Neural progenitor cell (in vitro differentiated cells): ENCODE data around the gene UNC119B. TPM values are rescaled to one million over a fixed set of nuclear protein-coding genes. Genes with fewer than 3 reads are reported as not detected.

Source experiments
- DNase-seq: peaks from one replicate; pipeline ENCODE4 v3.0.0-alpha.2; 2016; ENCODE audit warnings: low spot score
- H2AFZ ChIP-seq: fragments of 200-600 bp; sonication (generic); replicated peaks from 2 replicates; pipeline ENCODE4 v1.6.1; 2016; ENCODE audit warnings: antibody characterized with exemption
- H3F3A ChIP-seq: fragments of 200-600 bp; sonication (generic); 2 replicates; pipeline ENCODE4 v1.6.1; 2016; ENCODE audit warnings: antibody characterized with exemption, low read depth
- H3K27ac ChIP-seq: fragments of 200-600 bp; sonication (generic); 2 replicates; pipeline ENCODE4 v1.5.1; 2016; ENCODE audit warnings: mild to moderate bottlenecking
- H3K27me3 ChIP-seq: fragments of 200-600 bp; sonication (generic); 2 replicates; pipeline ENCODE4 v1.6.1; 2016; ENCODE audit warnings: mild to moderate bottlenecking, moderate library complexity
- H3K36me3 ChIP-seq: fragments of 200-600 bp; sonication (generic); 2 replicates; pipeline ENCODE4 v1.5.1; 2016
- H3K4me1 ChIP-seq: fragments of 200-600 bp; sonication (generic); 2 replicates; pipeline ENCODE4 v1.6.1; 2016; ENCODE audit warnings: mixed run types
- H3K4me2 ChIP-seq: fragments of 200-600 bp; sonication (generic); 2 replicates; pipeline ENCODE4 v1.6.1; 2016
- H3K4me3 ChIP-seq: fragments of 200-600 bp; sonication (generic); 2 replicates; pipeline ENCODE4 v1.5.1; 2016
- H3K79me2 ChIP-seq: fragments of 200-600 bp; sonication (generic); 2 replicates; pipeline ENCODE4 v1.6.1; 2016; ENCODE audit warnings: low read depth
- H3K9ac ChIP-seq: fragments of 200-600 bp; sonication (generic); 2 replicates; pipeline ENCODE4 v1.6.1; 2016
- H3K9me3 ChIP-seq: fragments of 200-600 bp; sonication (generic); 2 replicates; pipeline ENCODE4 v1.5.1; 2016; ENCODE audit warnings: low read depth
- H4K20me1 ChIP-seq: fragments of 200-600 bp; sonication (generic); 2 replicates; pipeline ENCODE4 v1.6.1; 2016; ENCODE audit warnings: low read depth
- H3K27ac Mint-ChIP-seq: 3 replicates; pipeline ENCODE4 v1.8.0; 2021; ENCODE audit warnings: mixed read lengths
- H3K27me3 Mint-ChIP-seq: 2 replicates; pipeline ENCODE4 v1.8.0; 2022; ENCODE audit warnings: low read depth, mild to moderate bottlenecking, inconsistent platforms, moderate library complexity, mixed read lengths; ENCODE audit not compliant: insufficient read depth
- H3K36me3 Mint-ChIP-seq: 3 replicates; pipeline ENCODE4 v1.8.0; 2021; ENCODE audit warnings: mixed read lengths
- H3K4me1 Mint-ChIP-seq: 3 replicates; pipeline ENCODE4 v1.8.0; 2021; ENCODE audit warnings: mixed read lengths
- H3K4me3 Mint-ChIP-seq: 3 replicates; pipeline ENCODE4 v1.8.0; 2021; ENCODE audit warnings: mild to moderate bottlenecking, moderate library complexity, mixed read lengths
- H3K9me3 Mint-ChIP-seq: 3 replicates; pipeline ENCODE4 v1.8.0; 2020; ENCODE audit warnings: mixed read lengths
- EZH2 ChIP-seq: fragments of 200-600 bp; sonication (generic); IDR thresholded peaks from 2 replicates; pipeline ENCODE4 v1.6.1; 2017; ENCODE audit warnings: antibody characterized with exemption, mild to moderate bottlenecking, moderate library complexity
- EZH2phosphoT487 ChIP-seq: fragments of 200-600 bp; sonication (generic); IDR thresholded peaks from 2 replicates; pipeline ENCODE4 v1.6.1; 2017; ENCODE audit warnings: antibody characterized with exemption
- total RNA-seq: library from RNA; depleted of rRNA; stranded (reverse); fragments of >200 nt; gene quantifications from 2 replicates; pipeline ENCODE4 v1.2.3, GENCODE V29; 2015; ENCODE audit warnings: low replicate concordance
- TF ChIP-seq, protein P1 (sequence below): fragments of 200-600 bp; sonication (generic); IDR thresholded peaks from 2 replicates; pipeline ENCODE4 v1.5.1; 2017; ENCODE audit warnings: antibody characterized with exemption, mild to moderate bottlenecking

Gene UNC119B
- total RNA-seq, 1 donor from 2014 or later: 58.9 TPM

DNA sequence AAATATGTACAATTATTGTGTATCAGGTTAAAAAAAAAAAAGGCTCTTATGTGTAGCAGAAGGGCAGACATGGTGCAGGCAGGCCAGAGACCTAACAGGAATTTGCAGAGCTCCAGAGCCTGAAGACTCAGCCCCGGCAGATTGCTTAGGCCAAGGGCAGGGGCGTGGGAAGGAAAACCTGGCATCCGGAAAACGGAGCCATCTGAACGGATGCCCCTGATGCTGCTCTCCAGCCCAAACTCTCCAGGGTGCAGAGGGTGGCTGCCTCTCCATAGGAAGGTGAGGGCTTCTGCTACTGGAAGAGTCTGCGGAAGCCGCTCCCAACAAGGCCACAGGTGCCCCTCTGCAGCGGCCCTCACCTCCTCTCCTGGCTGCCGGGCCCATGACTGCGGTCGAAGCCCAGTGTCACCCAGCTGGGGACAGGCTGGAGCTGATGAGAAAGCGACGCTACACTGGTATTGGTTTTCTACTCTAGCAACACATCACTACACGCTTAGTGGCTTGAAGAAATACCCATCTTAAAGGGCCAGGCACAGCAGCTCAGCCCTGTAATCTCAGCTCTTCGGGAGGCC lies 34.8 kb downstream of the UNC119B start:
- no peaks in the 10 kb centered on the region for H3K36me3 ChIP-seq
- H3K9ac ChIP-seq: no peak overlapping the region
- Mint-ChIP-seq H3K27ac (no peak overlapping the region), H3K4me3 (no peak overlapping the region), H3K9me3 (no peaks in the 10 kb centered on the region), H3K4me1 (peaks cover 8% of the 10 kb centered on the region), H3K27me3 (peaks cover 3% of the 10 kb centered on the region), H3K36me3 (no peaks in the 10 kb centered on the region)
- TF ChIP-seq EZH2phosphoT487 (no peak), EZH2 (no peak)
- TF ChIP-seq, protein P1, sequence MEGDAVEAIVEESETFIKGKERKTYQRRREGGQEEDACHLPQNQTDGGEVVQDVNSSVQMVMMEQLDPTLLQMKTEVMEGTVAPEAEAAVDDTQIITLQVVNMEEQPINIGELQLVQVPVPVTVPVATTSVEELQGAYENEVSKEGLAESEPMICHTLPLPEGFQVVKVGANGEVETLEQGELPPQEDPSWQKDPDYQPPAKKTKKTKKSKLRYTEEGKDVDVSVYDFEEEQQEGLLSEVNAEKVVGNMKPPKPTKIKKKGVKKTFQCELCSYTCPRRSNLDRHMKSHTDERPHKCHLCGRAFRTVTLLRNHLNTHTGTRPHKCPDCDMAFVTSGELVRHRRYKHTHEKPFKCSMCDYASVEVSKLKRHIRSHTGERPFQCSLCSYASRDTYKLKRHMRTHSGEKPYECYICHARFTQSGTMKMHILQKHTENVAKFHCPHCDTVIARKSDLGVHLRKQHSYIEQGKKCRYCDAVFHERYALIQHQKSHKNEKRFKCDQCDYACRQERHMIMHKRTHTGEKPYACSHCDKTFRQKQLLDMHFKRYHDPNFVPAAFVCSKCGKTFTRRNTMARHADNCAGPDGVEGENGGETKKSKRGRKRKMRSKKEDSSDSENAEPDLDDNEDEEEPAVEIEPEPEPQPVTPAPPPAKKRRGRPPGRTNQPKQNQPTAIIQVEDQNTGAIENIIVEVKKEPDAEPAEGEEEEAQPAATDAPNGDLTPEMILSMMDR: no peak
- H3K9me3 ChIP-seq: no peaks in the 10 kb centered on the region
- no peak overlapping the region for H2AFZ ChIP-seq
- H3K4me2 ChIP-seq: no peak overlapping the region
- no peak for DNase-seq
- H3K27me3 ChIP-seq: no peaks in the 10 kb centered on the region
- H3F3A ChIP-seq: no peaks in the 10 kb centered on the region
- H3K79me2 ChIP-seq: no peaks in the 10 kb centered on the region
- no peaks in the 10 kb centered on the region for H3K4me1 ChIP-seq
- no peaks in the 10 kb centered on the region for H4K20me1 ChIP-seq
- no peak overlapping the region for H3K27ac ChIP-seq
- no peak overlapping the region for H3K4me3 ChIP-seq

DNA sequence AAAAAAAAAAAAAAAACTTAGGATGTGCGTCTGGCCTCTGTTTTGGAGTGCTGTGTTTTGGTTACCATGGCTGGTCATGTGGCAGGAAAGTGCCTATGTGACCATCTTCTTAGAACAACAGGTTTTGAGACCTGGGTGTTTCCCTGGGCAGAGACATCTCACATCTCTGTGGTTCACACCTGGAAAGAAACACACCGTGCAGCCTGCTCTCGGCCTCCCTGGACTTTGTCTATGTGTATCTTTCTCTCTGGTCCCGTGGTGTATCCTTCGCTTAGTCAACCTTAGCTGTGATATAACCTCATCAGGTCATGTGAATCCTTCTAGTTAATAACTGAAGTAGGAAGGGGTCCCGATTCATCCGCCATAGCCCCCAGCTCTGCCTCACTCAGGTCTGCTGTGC lies 38.0 kb downstream of the UNC119B start:
- peaks cover 3% of the 10 kb centered on the region for H3K27me3 Mint-ChIP-seq
- Histone ChIP-seq H3K9ac (no peak overlapping the region), H3K36me3 (no peaks in the 10 kb centered on the region), H3K27ac (no peak overlapping the region), H3K4me1 (no peaks in the 10 kb centered on the region), H3K4me2 (no peak overlapping the region), H4K20me1 (no peaks in the 10 kb centered on the region), H3F3A (no peaks in the 10 kb centered on the region), H3K27me3 (no peaks in the 10 kb centered on the region), H2AFZ (no peak overlapping the region), H3K4me3 (no peak overlapping the region), H3K79me2 (no peaks in the 10 kb centered on the region), H3K9me3 (no peaks in the 10 kb centered on the region)
- H3K27ac Mint-ChIP-seq: peak overlapping the region; percentile 23
- no peak for TF ChIP-seq EZH2phosphoT487
- no peak for TF ChIP-seq EZH2
- TF ChIP-seq, protein P1: no peak
- peaks cover 8% of the 10 kb centered on the region for H3K4me1 Mint-ChIP-seq
- H3K4me3 Mint-ChIP-seq: no peak overlapping the region
- no peak for DNase-seq
- no peaks in the 10 kb centered on the region for H3K9me3 Mint-ChIP-seq
- H3K36me3 Mint-ChIP-seq: no peaks in the 10 kb centered on the region

DNA sequence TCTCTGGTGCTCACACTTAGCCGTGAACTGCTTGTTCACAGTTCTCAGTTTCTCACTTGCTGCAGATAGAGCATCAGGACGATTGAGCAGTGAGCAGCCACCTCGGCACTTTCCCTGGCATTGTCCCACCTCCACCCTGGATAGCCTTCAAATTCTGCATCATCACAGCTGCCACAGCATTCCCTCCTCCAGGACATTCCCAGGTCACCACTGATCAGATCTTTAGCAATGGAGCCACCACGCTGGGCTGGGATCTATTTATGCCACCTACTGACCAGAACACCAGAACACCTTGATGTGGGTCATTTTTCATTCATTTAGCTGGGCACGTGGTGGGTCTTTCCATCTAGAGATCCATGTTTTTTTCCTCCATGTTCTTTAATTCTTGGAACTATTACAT lies 39.0 kb downstream of the UNC119B start:
- no peak overlapping the region for H3K27ac ChIP-seq
- Mint-ChIP-seq H3K9me3 (no peaks in the 10 kb centered on the region), H3K27me3 (peaks cover 3% of the 10 kb centered on the region), H3K36me3 (no peaks in the 10 kb centered on the region), H3K4me1 (peaks cover 8% of the 10 kb centered on the region), H3K4me3 (no peak overlapping the region), H3K27ac (no peak overlapping the region)
- no peaks in the 10 kb centered on the region for H3K79me2 ChIP-seq
- H3K4me3 ChIP-seq: no peak overlapping the region
- no peak overlapping the region for H2AFZ ChIP-seq
- H3K4me1 ChIP-seq: no peaks in the 10 kb centered on the region
- no peaks in the 10 kb centered on the region for H4K20me1 ChIP-seq
- no peaks in the 10 kb centered on the region for H3F3A ChIP-seq
- H3K9ac ChIP-seq: no peak overlapping the region
- H3K36me3 ChIP-seq: no peaks in the 10 kb centered on the region
- TF ChIP-seq EZH2: no peak
- no peak for TF ChIP-seq EZH2phosphoT487
- TF ChIP-seq, protein P1: no peak
- no peak overlapping the region for H3K4me2 ChIP-seq
- DNase-seq: no peak
- no peaks in the 10 kb centered on the region for H3K9me3 ChIP-seq
- no peaks in the 10 kb centered on the region for H3K27me3 ChIP-seq
